ENCODE results near the gene RER1.
A peak's percentile ranks its signal among the peaks of the same experiment; 100 is the strongest.

Gene RER1

GRCh38 chr1:2404890-2405511 is 13.4 kb downstream of the RER1 start:
- no peak for DNase-seq (ENCODE audit: extremely low read depth in 1 of 2, low read depth in 1 of 2)

GRCh38 chr1:2405588-2406295 is 14.1 kb downstream of the RER1 start:
- DNase-seq (ENCODE audit: extremely low read depth in 1 of 2, low read depth in 1 of 2): no peak

- no peak for DNase-seq (ENCODE audit: extremely low read depth in 1 of 2, low read depth in 1 of 2)
Observed at GRCh38 chr1:2406451-2407041, 14.9 kb downstream of the RER1 start.

- DNase-seq (ENCODE audit: extremely low read depth in 1 of 2, low read depth in 1 of 2): no peak
Observed at GRCh38 chr1:2407166-2407990, 15.7 kb downstream of the RER1 start.

GRCh38 chr1:2407991-2408275 is 16.3 kb downstream of the RER1 start:
- DNase-seq (ENCODE audit: extremely low read depth in 1 of 2, low read depth in 1 of 2): no peak

- no peak for DNase-seq (ENCODE audit: extremely low read depth in 1 of 2, low read depth in 1 of 2)
Observed at GRCh38 chr1:2408456-2408855, 16.8 kb downstream of the RER1 start.

GRCh38 chr1:2408859-2409276 is 17.2 kb downstream of the RER1 start:
- no peak for DNase-seq (ENCODE audit: extremely low read depth in 1 of 2, low read depth in 1 of 2)

GRCh38 chr1:2409745-2410144 is 18.1 kb downstream of the RER1 start:
- no peak for DNase-seq (ENCODE audit: extremely low read depth in 1 of 2, low read depth in 1 of 2)

GRCh38 chr1:2411801-2412394 is 20.3 kb downstream of the RER1 start:
- no peak for DNase-seq (ENCODE audit: extremely low read depth in 1 of 2, low read depth in 1 of 2)

GRCh38 chr1:2412395-2412772 is 20.7 kb downstream of the RER1 start, which contains the start of gene PEX10:
TSS of gene PEX10 (minus strand) at chr1:2412564. CDS start at chr1:2412502, 62 bp downstream.
- peak; percentile 97 to 98 for DNase-seq (ENCODE audit: extremely low read depth in 1 of 2, low read depth in 1 of 2)

- no peak for DNase-seq (ENCODE audit: extremely low read depth in 1 of 2, low read depth in 1 of 2)
Observed at GRCh38 chr1:2412773-2413494, 21.3 kb downstream of the RER1 start.

- no peak for DNase-seq (ENCODE audit: extremely low read depth in 1 of 2, low read depth in 1 of 2)
Observed at GRCh38 chr1:2413495-2414296, 22.1 kb downstream of the RER1 start.

GRCh38 chr1:2414297-2414958 is 22.8 kb downstream of the RER1 start:
- DNase-seq (ENCODE audit: extremely low read depth in 1 of 2, low read depth in 1 of 2): peak; percentile 58 to 69

- DNase-seq (ENCODE audit: extremely low read depth in 1 of 2, low read depth in 1 of 2): no peak
Observed at GRCh38 chr1:2415337-2415736, 23.7 kb downstream of the RER1 start.

GRCh38 chr1:2415801-2416208 is 24.2 kb downstream of the RER1 start:
- DNase-seq (ENCODE audit: extremely low read depth in 1 of 2, low read depth in 1 of 2): no peak

- no peak for DNase-seq (ENCODE audit: extremely low read depth in 1 of 2, low read depth in 1 of 2)
Observed at GRCh38 chr1:2416403-2416802, 24.8 kb downstream of the RER1 start.

GRCh38 chr1:2417083-2417832 is 25.6 kb downstream of the RER1 start:
- no peak for DNase-seq (ENCODE audit: extremely low read depth in 1 of 2, low read depth in 1 of 2)

GRCh38 chr1:2417833-2418225 is 26.2 kb downstream of the RER1 start:
- no peak for DNase-seq (ENCODE audit: extremely low read depth in 1 of 2, low read depth in 1 of 2)

All from stimulated activated CD8-positive, alpha-beta memory T cell treated with anti-CD3 and anti-CD28 coated beads, Interleukin-7, amount 100 ng/mL, for 48 hours (primary cell).